ENCODE results near the gene ANKRD49. TPM values are rescaled to one million over a fixed set of nuclear protein-coding genes. Genes with fewer than 3 reads are reported as not detected.
A peak's percentile ranks its signal among the peaks of the same experiment; 100 is the strongest.

The ANKRD49 gene
- total RNA-seq, 1 donor from 2014 or later = 11.9 TPM

DNA sequence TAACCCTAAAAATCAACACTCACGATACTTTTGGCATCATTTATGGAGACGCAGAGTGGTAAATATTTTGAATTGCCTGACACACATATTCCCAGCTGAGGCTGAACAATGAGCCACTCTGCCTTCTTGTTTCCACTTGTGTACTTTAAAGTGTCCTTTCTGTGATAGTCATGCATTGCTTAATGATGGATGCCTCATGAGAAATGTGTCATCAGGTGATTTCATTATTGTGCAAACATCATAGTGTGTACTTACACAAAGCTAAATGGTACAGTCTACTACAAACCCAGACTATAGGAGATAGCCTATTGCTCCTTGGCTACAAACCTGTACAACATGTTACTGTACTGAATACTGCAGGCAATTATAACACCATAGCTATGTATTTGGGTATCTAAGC, 44.3 kb upstream of the ANKRD49 start:
- no peaks in the 10 kb centered on the region for H3K36me3 Mint-ChIP-seq (ENCODE audit: unreplicated experiment)
- no peak for TF ChIP-seq CTCF (IDR thresholded peaks at IDR 0.05; ENCODE audit: partially characterized antibody, unreplicated experiment)
- no peak overlapping the region for H3K4me3 Mint-ChIP-seq (ENCODE audit: unreplicated experiment)
- H3K27me3 Mint-ChIP-seq (ENCODE audit: unreplicated experiment) = peaks cover 3% of the 10 kb centered on the region
- no peaks in the 10 kb centered on the region for H3K9me3 Mint-ChIP-seq (ENCODE audit: unreplicated experiment)
- no peak for DNase-seq
- H3K27ac Mint-ChIP-seq (ENCODE audit: unreplicated experiment) = peak overlapping the region; percentile 69
- peaks cover 11% of the 10 kb centered on the region for H3K4me1 Mint-ChIP-seq (ENCODE audit: low read depth, unreplicated experiment)

DNA sequence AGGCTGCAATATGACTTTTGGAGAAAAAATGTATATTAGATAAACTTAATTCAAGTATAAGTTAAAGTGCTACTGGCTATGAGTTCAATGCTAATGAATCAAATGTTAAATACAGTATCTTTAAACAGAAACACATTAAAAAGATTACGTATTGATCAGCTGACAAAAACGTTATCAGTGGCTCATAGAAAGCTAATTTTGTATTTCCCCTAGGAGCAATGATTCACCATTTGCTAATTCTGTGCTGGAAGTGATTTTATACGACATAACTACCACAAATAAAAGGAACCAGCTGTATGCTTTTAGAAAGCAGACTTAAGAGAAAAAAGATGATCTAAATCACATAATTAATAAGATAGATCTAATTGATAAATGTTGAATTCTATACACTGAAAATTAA, 43.7 kb upstream of the ANKRD49 start:
- Mint-ChIP-seq H3K4me1 (ENCODE audit: low read depth, unreplicated experiment) (peaks cover 11% of the 10 kb centered on the region), H3K36me3 (ENCODE audit: unreplicated experiment) (no peaks in the 10 kb centered on the region), H3K27me3 (ENCODE audit: unreplicated experiment) (peaks cover 3% of the 10 kb centered on the region), H3K9me3 (ENCODE audit: unreplicated experiment) (no peaks in the 10 kb centered on the region), H3K4me3 (ENCODE audit: unreplicated experiment) (no peak overlapping the region), H3K27ac (ENCODE audit: unreplicated experiment) (no peak overlapping the region)
- no peak for TF ChIP-seq CTCF (IDR thresholded peaks at IDR 0.05; ENCODE audit: partially characterized antibody, unreplicated experiment)
- no peak for DNase-seq

DNA sequence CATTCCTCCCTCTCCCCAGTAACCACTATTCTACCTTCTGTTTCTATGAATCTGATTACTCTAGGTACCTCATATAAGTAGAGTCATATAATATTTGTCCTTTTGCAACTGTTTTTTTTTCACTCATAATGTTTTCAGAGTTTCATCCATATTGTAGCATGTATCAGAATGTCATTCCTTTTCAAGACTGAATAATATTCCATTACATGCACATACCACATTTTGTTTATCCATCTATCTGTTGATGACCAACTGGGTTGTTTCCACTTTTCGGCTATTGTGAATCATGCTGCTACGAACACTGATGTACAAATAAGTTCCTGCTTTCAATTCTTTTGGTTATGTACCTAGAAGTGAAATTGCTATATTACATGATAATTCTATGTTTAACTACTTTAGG, 40.8 kb upstream of the ANKRD49 start:
- no peaks in the 10 kb centered on the region for H3K9me3 Mint-ChIP-seq (ENCODE audit: unreplicated experiment)
- no peak overlapping the region for H3K4me3 Mint-ChIP-seq (ENCODE audit: unreplicated experiment)
- no peaks in the 10 kb centered on the region for H3K36me3 Mint-ChIP-seq (ENCODE audit: unreplicated experiment)
- H3K4me1 Mint-ChIP-seq (ENCODE audit: low read depth, unreplicated experiment) = peaks cover 7% of the 10 kb centered on the region
- DNase-seq = no peak
- peaks cover 1% of the 10 kb centered on the region for H3K27me3 Mint-ChIP-seq (ENCODE audit: unreplicated experiment)
- no peak for TF ChIP-seq CTCF (IDR thresholded peaks at IDR 0.05; ENCODE audit: partially characterized antibody, unreplicated experiment)
- no peak overlapping the region for H3K27ac Mint-ChIP-seq (ENCODE audit: unreplicated experiment)

DNA sequence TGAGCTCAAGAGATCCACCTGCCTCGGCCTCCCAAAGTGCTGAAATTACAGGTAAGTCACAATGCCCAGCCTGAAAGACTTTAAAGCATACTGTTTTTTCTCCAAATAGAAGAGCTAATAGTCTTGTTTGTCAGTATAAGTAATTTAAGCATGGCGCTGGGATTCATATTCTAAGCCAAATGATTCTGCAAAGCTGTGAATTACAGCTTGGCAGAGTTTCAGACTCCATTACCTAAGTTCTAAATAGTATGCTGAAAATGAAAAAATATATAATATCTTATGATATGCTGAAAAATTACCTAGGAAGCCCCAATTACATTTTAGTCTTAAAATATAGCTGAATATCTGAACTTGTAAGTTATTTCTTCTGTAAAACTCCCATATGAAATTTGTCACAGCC, 39.5 kb upstream of the ANKRD49 start:
- H3K4me3 Mint-ChIP-seq (ENCODE audit: unreplicated experiment) = no peak overlapping the region
- H3K27me3 Mint-ChIP-seq (ENCODE audit: unreplicated experiment) = peaks cover 1% of the 10 kb centered on the region
- no peaks in the 10 kb centered on the region for H3K9me3 Mint-ChIP-seq (ENCODE audit: unreplicated experiment)
- no peaks in the 10 kb centered on the region for H3K36me3 Mint-ChIP-seq (ENCODE audit: unreplicated experiment)
- H3K4me1 Mint-ChIP-seq (ENCODE audit: low read depth, unreplicated experiment) = peaks cover 5% of the 10 kb centered on the region
- TF ChIP-seq CTCF (IDR thresholded peaks at IDR 0.05; ENCODE audit: partially characterized antibody, unreplicated experiment) = no peak
- H3K27ac Mint-ChIP-seq (ENCODE audit: unreplicated experiment) = no peak overlapping the region
- no peak for DNase-seq

DNA sequence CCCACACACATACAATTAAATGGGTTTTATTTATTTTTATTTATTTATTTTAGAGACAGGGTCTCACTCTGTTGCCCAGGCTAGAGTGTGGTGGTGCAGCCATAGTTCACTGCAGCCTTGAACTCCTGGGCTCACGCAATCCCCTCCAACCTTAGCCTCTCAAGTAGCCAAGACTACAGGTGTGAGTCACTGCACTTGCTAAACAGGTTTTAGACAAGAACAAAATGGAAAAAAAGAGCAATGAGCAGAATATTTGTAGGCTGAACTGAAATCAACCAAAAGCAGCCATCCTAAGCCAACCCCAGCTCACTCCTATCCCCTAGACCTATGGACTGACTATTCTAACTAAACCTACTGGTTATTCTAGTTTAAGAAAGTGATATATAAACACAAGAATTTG, 37.9 kb upstream of the ANKRD49 start:
- Mint-ChIP-seq H3K4me3 (ENCODE audit: unreplicated experiment) (no peak overlapping the region), H3K9me3 (ENCODE audit: unreplicated experiment) (no peaks in the 10 kb centered on the region), H3K4me1 (ENCODE audit: low read depth, unreplicated experiment) (no peaks in the 10 kb centered on the region), H3K27me3 (ENCODE audit: unreplicated experiment) (peaks cover 1% of the 10 kb centered on the region), H3K36me3 (ENCODE audit: unreplicated experiment) (no peaks in the 10 kb centered on the region), H3K27ac (ENCODE audit: unreplicated experiment) (no peak overlapping the region)
- TF ChIP-seq CTCF (IDR thresholded peaks at IDR 0.05; ENCODE audit: partially characterized antibody, unreplicated experiment) = no peak
- DNase-seq = no peak
